ENCODE data around the gene JAK3.

JAK3 gene

DNA sequence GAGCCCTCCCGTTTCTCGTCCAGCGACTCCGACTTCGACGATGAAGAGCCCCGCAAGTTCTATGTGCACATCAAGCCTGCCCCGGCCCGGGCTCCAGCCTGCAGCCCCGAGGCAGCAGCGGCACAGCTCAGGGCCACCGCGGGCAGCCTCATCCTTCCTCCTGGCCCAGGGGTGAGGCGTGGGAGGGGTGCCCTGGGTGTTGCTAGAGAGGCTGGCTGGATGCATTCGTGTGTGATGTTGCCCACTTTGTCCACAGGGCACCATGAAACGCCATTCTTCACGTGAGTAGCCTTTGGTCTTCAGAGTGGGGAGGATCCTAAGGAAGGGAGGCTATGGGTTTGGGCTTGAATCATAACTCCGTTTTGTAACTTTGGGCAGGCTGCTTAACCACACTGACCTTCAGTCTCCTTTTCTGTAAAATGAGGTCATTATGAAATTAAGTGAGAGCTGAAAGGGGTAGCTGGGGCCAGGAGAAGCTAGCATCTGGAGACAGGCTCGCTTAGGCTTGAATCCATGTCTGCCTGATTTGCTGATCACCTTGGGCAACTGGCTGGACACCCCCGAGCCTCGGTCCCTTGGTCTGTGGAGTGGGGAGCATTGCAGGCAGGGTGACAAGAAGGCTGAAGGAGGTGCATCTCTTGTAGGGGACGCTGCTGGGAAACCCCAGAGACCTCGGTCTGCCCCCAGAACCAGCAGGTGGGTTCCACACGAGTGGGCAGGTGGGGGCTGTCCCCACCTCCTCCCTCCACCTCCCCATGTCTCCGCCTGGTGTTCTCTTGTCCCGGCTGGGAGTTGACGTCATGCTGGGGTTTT lies 71.6 kb downstream of the JAK3 start:
- TF ChIP-seq, protein P1, sequence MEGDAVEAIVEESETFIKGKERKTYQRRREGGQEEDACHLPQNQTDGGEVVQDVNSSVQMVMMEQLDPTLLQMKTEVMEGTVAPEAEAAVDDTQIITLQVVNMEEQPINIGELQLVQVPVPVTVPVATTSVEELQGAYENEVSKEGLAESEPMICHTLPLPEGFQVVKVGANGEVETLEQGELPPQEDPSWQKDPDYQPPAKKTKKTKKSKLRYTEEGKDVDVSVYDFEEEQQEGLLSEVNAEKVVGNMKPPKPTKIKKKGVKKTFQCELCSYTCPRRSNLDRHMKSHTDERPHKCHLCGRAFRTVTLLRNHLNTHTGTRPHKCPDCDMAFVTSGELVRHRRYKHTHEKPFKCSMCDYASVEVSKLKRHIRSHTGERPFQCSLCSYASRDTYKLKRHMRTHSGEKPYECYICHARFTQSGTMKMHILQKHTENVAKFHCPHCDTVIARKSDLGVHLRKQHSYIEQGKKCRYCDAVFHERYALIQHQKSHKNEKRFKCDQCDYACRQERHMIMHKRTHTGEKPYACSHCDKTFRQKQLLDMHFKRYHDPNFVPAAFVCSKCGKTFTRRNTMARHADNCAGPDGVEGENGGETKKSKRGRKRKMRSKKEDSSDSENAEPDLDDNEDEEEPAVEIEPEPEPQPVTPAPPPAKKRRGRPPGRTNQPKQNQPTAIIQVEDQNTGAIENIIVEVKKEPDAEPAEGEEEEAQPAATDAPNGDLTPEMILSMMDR (conservative IDR thresholded peaks at IDR 0.05), result no peak

DNA sequence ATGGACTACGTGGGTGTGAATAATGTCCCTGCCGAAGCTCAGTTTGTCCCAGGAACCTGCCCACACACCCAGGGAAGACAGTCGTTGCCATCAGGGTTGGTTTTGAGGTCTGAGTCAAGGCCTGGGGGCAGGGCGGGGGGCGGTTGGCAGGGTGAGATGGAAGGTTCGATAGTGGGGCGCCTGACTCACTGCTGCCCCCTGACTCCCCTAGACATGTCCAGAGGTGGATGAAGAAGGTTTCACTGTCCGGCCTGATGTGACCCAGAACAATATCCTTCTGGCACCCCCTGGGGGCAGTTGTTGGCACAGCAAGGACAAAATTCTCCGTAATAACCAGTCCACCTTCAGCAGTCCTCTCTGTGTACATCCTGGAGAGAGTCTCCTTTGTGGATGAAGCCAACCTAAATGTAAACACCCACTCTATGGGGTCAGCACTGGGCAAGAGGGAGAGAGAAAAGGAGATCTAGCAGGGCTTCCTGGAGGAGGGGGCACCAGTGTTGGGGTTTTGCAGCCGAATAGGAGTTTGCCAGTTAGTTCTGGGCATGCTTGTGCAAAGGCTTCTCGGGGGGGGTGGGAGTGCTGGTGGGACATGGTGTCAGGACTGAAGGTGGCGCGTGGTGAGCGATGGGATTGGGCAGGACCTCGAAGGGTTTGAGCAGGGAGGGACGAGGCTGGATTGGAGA lies 72.4 kb downstream of the JAK3 start:
- TF ChIP-seq, protein P1 (conservative IDR thresholded peaks at IDR 0.05), result peak; percentile 65
- no peak overlapping the region for H3K27ac ChIP-seq

More for the DNA sequence above, 71.6 kb downstream of the JAK3 start:
- H3K27ac ChIP-seq, result no peak overlapping the region

Data from VCaP (cell line).